ENCODE results near the gene KAT14.
A peak's percentile ranks its signal among the peaks of the same experiment; 100 is the strongest.
"Not testable (repeated sequence)": the region's sequence is repeated elsewhere in the genome, so short reads cannot be mapped to it uniquely, and the experiment has no call there.

KAT14 gene

GRCh38 chr20:18137412-18138265, at the start of gene KAT14, which contains the start of gene PET117:
Gene KAT14 (plus strand): TSS chr20:18137863. CDS start chr20:18142661, 4,798 bp downstream.
Gene PET117 (plus strand): TSS chr20:18137863. CDS start chr20:18137956, 93 bp downstream.
- H3K4me1 ChIP-seq (ENCODE audit: insufficient read depth, low read length) = peaks cover 21% of the 10 kb centered on the region

GRCh38 chr20:18088298-18088697, 49.4 kb upstream of the KAT14 start:
- H3K9ac ChIP-seq (ENCODE audit: low read length); H3K27me3 ChIP-seq (ENCODE audit: control insufficient read depth in 1 of 2, insufficient read depth in 2 of 2, low read length in 2 of 2); H3K36me3 ChIP-seq (ENCODE audit: insufficient read depth, low read length); H3K9me3 ChIP-seq (ENCODE audit: low read length); H3K4me1 ChIP-seq (ENCODE audit: insufficient read depth, low read length); H3K4me3 ChIP-seq (ENCODE audit: low read depth in 1 of 2, low read length in 2 of 2); H3K27ac ChIP-seq (ENCODE audit: low read depth, low read length): not testable (repeated sequence)

More at GRCh38 chr20:18137412-18138265, at the start of gene KAT14, which contains the start of gene PET117:
- peak within 1 kb of the TSS; percentile 94 to 96 for H3K4me3 ChIP-seq (ENCODE audit: low read depth in 1 of 2, low read length in 2 of 2)
- peak within 1 kb of the TSS; percentile 96 for H3K9ac ChIP-seq (ENCODE audit: low read length)
- peak within 1 kb of the TSS; percentile 77 for H3K27ac ChIP-seq (ENCODE audit: low read depth, low read length)
- no peaks in the 10 kb centered on the region for H3K9me3 ChIP-seq (ENCODE audit: low read length)
- peaks cover 7% of the 10 kb centered on the region for H3K36me3 ChIP-seq (ENCODE audit: insufficient read depth, low read length)
- H3K27me3 ChIP-seq (ENCODE audit: control insufficient read depth in 1 of 2, insufficient read depth in 2 of 2, low read length in 2 of 2) = no peaks in the 10 kb centered on the region

DNA sequence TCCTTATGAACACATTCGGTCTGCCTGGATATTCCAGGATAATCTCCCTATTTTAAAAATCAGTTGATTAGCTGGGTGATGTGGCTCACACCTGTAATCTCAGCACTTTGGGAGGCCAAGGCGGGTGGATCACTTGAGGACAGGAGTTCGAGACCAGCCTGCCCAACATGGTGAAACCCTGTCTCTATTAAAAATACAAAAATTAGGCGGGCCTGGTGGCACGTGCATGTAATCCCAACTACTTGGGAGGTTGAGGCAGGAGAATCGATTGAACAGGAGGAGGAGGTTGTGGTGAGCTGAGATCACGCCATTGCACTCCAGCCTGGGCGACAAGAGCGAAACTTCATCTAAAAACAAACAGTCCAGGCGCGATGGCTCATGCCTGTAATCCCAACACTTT, 48.8 kb upstream of the KAT14 start:
- not testable (repeated sequence) for H3K4me1 ChIP-seq (ENCODE audit: insufficient read depth, low read length); H3K27me3 ChIP-seq (ENCODE audit: control insufficient read depth in 1 of 2, insufficient read depth in 2 of 2, low read length in 2 of 2); H3K9ac ChIP-seq (ENCODE audit: low read length); H3K9me3 ChIP-seq (ENCODE audit: low read length); H3K27ac ChIP-seq (ENCODE audit: low read depth, low read length); H3K36me3 ChIP-seq (ENCODE audit: insufficient read depth, low read length); H3K4me3 ChIP-seq (ENCODE audit: low read depth in 1 of 2, low read length in 2 of 2)

- H3K9ac ChIP-seq (ENCODE audit: low read length) = no peak overlapping the region
- H3K36me3 ChIP-seq (ENCODE audit: insufficient read depth, low read length) = no peaks in the 10 kb centered on the region
- no peaks in the 10 kb centered on the region for H3K27me3 ChIP-seq (ENCODE audit: control insufficient read depth in 1 of 2, insufficient read depth in 2 of 2, low read length in 2 of 2)
- no peaks in the 10 kb centered on the region for H3K4me1 ChIP-seq (ENCODE audit: insufficient read depth, low read length)
- no peak overlapping the region for H3K4me3 ChIP-seq (ENCODE audit: low read depth in 1 of 2, low read length in 2 of 2)
- H3K9me3 ChIP-seq (ENCODE audit: low read length) = no peaks in the 10 kb centered on the region
- no peak overlapping the region for H3K27ac ChIP-seq (ENCODE audit: low read depth, low read length)
These were observed 47.6 kb upstream of the KAT14 start for GRCh38 chr20:18090044-18090443.

GRCh38 chr20:18090477-18090876, 47.2 kb upstream of the KAT14 start:
- H3K9me3 ChIP-seq (ENCODE audit: low read length) = no peaks in the 10 kb centered on the region
- H3K36me3 ChIP-seq (ENCODE audit: insufficient read depth, low read length) = no peaks in the 10 kb centered on the region
- no peak overlapping the region for H3K4me3 ChIP-seq (ENCODE audit: low read depth in 1 of 2, low read length in 2 of 2)
- H3K4me1 ChIP-seq (ENCODE audit: insufficient read depth, low read length) = no peaks in the 10 kb centered on the region
- H3K27ac ChIP-seq (ENCODE audit: low read depth, low read length) = no peak overlapping the region
- no peak overlapping the region for H3K9ac ChIP-seq (ENCODE audit: low read length)
- H3K27me3 ChIP-seq (ENCODE audit: control insufficient read depth in 1 of 2, insufficient read depth in 2 of 2, low read length in 2 of 2) = no peaks in the 10 kb centered on the region

GRCh38 chr20:18091623-18092022, 46.0 kb upstream of the KAT14 start:
- no peaks in the 10 kb centered on the region for H3K27me3 ChIP-seq (ENCODE audit: control insufficient read depth in 1 of 2, insufficient read depth in 2 of 2, low read length in 2 of 2)
- H3K9me3 ChIP-seq (ENCODE audit: low read length) = no peaks in the 10 kb centered on the region
- H3K4me3 ChIP-seq (ENCODE audit: low read depth in 1 of 2, low read length in 2 of 2) = no peak overlapping the region
- H3K9ac ChIP-seq (ENCODE audit: low read length) = no peak overlapping the region
- no peaks in the 10 kb centered on the region for H3K4me1 ChIP-seq (ENCODE audit: insufficient read depth, low read length)
- no peaks in the 10 kb centered on the region for H3K36me3 ChIP-seq (ENCODE audit: insufficient read depth, low read length)
- no peak overlapping the region for H3K27ac ChIP-seq (ENCODE audit: low read depth, low read length)

- Histone ChIP-seq H3K36me3 (ENCODE audit: insufficient read depth, low read length) (no peaks in the 10 kb centered on the region), H3K9me3 (ENCODE audit: low read length) (no peaks in the 10 kb centered on the region), H3K4me3 (ENCODE audit: low read depth in 1 of 2, low read length in 2 of 2) (no peak overlapping the region), H3K27ac (ENCODE audit: low read depth, low read length) (no peak overlapping the region), H3K27me3 (ENCODE audit: control insufficient read depth in 1 of 2, insufficient read depth in 2 of 2, low read length in 2 of 2) (no peaks in the 10 kb centered on the region), H3K4me1 (ENCODE audit: insufficient read depth, low read length) (no peaks in the 10 kb centered on the region), H3K9ac (ENCODE audit: low read length) (no peak overlapping the region)
These were observed 44.8 kb upstream of the KAT14 start for GRCh38 chr20:18092890-18093289.

- Histone ChIP-seq H3K4me3 (ENCODE audit: low read depth in 1 of 2, low read length in 2 of 2) (no peak overlapping the region), H3K4me1 (ENCODE audit: insufficient read depth, low read length) (no peaks in the 10 kb centered on the region), H3K9ac (ENCODE audit: low read length) (no peak overlapping the region), H3K36me3 (ENCODE audit: insufficient read depth, low read length) (no peaks in the 10 kb centered on the region), H3K27me3 (ENCODE audit: control insufficient read depth in 1 of 2, insufficient read depth in 2 of 2, low read length in 2 of 2) (no peaks in the 10 kb centered on the region), H3K27ac (ENCODE audit: low read depth, low read length) (no peak overlapping the region), H3K9me3 (ENCODE audit: low read length) (no peaks in the 10 kb centered on the region)
These were observed 44.3 kb upstream of the KAT14 start for GRCh38 chr20:18093388-18093787.

DNA sequence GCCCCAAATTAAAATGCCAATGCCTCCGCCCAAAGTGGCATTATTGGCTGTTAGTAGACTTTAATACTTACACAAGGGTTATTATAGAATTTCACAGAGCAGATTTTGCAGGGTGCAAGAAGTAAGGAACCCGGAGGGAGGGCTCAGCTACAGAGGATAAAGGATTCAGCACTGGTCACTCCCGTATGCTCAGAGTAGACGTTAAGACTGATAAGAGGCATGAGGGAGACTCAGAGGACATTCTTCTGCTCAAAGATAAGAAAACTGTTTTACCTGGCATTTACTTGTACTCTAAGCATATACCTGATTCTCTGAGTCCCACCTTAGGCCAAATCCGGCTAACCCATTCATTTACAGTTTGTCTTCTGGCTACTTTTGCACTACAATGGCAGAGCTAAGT, 43.5 kb upstream of the KAT14 start:
- Histone ChIP-seq H3K9ac (ENCODE audit: low read length) (no peak overlapping the region), H3K27ac (ENCODE audit: low read depth, low read length) (no peak overlapping the region), H3K27me3 (ENCODE audit: control insufficient read depth in 1 of 2, insufficient read depth in 2 of 2, low read length in 2 of 2) (no peaks in the 10 kb centered on the region), H3K9me3 (ENCODE audit: low read length) (no peaks in the 10 kb centered on the region), H3K36me3 (ENCODE audit: insufficient read depth, low read length) (no peaks in the 10 kb centered on the region), H3K4me1 (ENCODE audit: insufficient read depth, low read length) (no peaks in the 10 kb centered on the region), H3K4me3 (ENCODE audit: low read depth in 1 of 2, low read length in 2 of 2) (no peak overlapping the region)

DNA sequence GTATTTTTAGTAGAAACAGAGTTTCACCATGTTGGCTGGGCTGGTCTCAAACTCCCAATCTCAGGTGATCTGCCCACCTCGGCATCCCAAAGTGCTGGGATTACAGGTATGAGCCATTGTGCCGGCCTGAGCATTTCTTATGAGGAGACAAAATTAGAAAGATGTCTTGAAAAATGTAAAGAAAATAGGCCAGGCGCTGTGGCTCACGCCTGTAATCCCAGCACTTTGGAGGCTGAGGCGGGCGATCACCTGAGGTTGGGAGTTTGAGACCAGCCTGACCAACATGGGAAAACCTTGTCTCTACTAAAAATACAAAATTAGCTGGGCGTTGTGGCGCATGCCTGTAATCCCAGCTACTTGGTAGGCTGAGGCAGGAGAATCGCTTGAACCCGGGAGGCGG, 37.1 kb upstream of the KAT14 start:
- H3K27ac ChIP-seq (ENCODE audit: low read depth, low read length); H3K4me3 ChIP-seq (ENCODE audit: low read depth in 1 of 2, low read length in 2 of 2); H3K27me3 ChIP-seq (ENCODE audit: control insufficient read depth in 1 of 2, insufficient read depth in 2 of 2, low read length in 2 of 2): not testable (repeated sequence)

GRCh38 chr20:18101125-18101810, 36.4 kb upstream of the KAT14 start:
- Histone ChIP-seq H3K27me3 (ENCODE audit: control insufficient read depth in 1 of 2, insufficient read depth in 2 of 2, low read length in 2 of 2) (no peaks in the 10 kb centered on the region), H3K9ac (ENCODE audit: low read length) (no peak overlapping the region), H3K4me1 (ENCODE audit: insufficient read depth, low read length) (no peaks in the 10 kb centered on the region), H3K9me3 (ENCODE audit: low read length) (no peaks in the 10 kb centered on the region), H3K36me3 (ENCODE audit: insufficient read depth, low read length) (no peaks in the 10 kb centered on the region), H3K27ac (ENCODE audit: low read depth, low read length) (no peak overlapping the region), H3K4me3 (ENCODE audit: low read depth in 1 of 2, low read length in 2 of 2) (no peak overlapping the region)

More for the DNA sequence above, 37.1 kb upstream of the KAT14 start:
- not testable (repeated sequence) for H3K9me3 ChIP-seq (ENCODE audit: low read length); H3K36me3 ChIP-seq (ENCODE audit: insufficient read depth, low read length); H3K4me1 ChIP-seq (ENCODE audit: insufficient read depth, low read length); H3K9ac ChIP-seq (ENCODE audit: low read length)

Data from muscle layer of colon (tissue), 2 donors.